ENCODE data around the gene CPTP. TPM values are rescaled to one million over a fixed set of nuclear protein-coding genes. Genes with fewer than 3 reads are reported as not detected.

CPTP gene
- polyA plus RNA-seq, 3 donors, result 6.4 to 7.7 (median 7.4) TPM

GRCh38 chr1:1348420-1349255 lies 24.0 kb downstream of the CPTP start:
- Mint-ChIP-seq H3K4me3 (peak overlapping the region; percentile 81 to 85), H3K9me3 (peaks cover 0 to 6% (median 0%) of the 10 kb centered on the region in 7 donors), H3K4me1 (peaks cover 16% of the 10 kb centered on the region), H3K36me3 (peaks cover 0 to 5% of the 10 kb centered on the region in 2 donors), H3K27ac (peak overlapping the region in 4 of 7 donors; percentile 35 to 89 (median 76)), H3K27me3 (ENCODE audit: low read depth in 3 of 3) (peaks cover 22 to 35% (median 25%) of the 10 kb centered on the region in 3 donors)
- Histone ChIP-seq H3K36me3 (replicated peaks in 1 of 2; ENCODE audit: control insufficient read depth in 1 of 2, insufficient read depth in 2 of 2, low read length in 2 of 2) (no peaks in the 10 kb centered on the region), H3K79me2 (ENCODE audit: insufficient read depth, low read length) (peaks cover 28% of the 10 kb centered on the region), H3K27ac (ENCODE audit: low read depth in 1 of 2, low read length in 2 of 2) (no peak overlapping the region), H4K20me1 (ENCODE audit: insufficient read depth, low read length) (peaks cover 32% of the 10 kb centered on the region), H3K4me1 (ENCODE audit: control insufficient read depth in 1 of 2, insufficient read depth in 2 of 2, low read length in 2 of 2) (peaks cover 11 to 17% of the 10 kb centered on the region in 2 donors), H3K9me3 (replicated peaks in 1 of 2; ENCODE audit: control insufficient read depth in 1 of 2, insufficient read depth in 1 of 2, low read length in 2 of 2) (no peaks in the 10 kb centered on the region), H3K4me2 (replicated peaks; ENCODE audit: extremely low read depth, low read length, poor library complexity, severe bottlenecking) (peak overlapping the region; percentile 91), H3K4me3 (replicated peaks in 1 of 3; ENCODE audit: low read depth in 2 of 3, low read length in 3 of 3) (peak overlapping the region; percentile 44 to 76 (median 64)), H3K27me3 (ENCODE audit: control insufficient read depth in 2 of 2, insufficient read depth in 2 of 2, low read length in 2 of 2) (peaks cover 4 to 22% of the 10 kb centered on the region in 2 donors), H3K9ac (ENCODE audit: insufficient read depth, low read length, poor library complexity, severe bottlenecking) (peak overlapping the region; percentile 76), H2AFZ (ENCODE audit: insufficient read depth, low read depth, low read length, poor library complexity, severe bottlenecking) (peak overlapping the region; percentile 65)
- TF ChIP-seq CTCF (IDR thresholded peaks at IDR 0.05), result no peak
- WGBS (ENCODE audit: insufficient coverage), result under 1% methylated on average over 108 of the region's 109 CpGs
- DNase-seq, result peak in 1 of 3 donors; percentile 32
- intact Hi-C loops (cut with micrococcal nuclease), result no loop called here

GRCh38 chr1:1349256-1350012 lies 24.8 kb downstream of the CPTP start, which contains the start of gene DVL1:
Gene DVL1 (minus strand): TSS chr1:1349418. CDS start chr1:1349065, 353 bp downstream.
- Mint-ChIP-seq H3K4me3 (peak within 1 kb of the TSS; percentile 81 to 85), H3K36me3 (peaks cover 0 to 6% of the 10 kb centered on the region in 2 donors), H3K4me1 (peaks cover 17% of the 10 kb centered on the region), H3K27me3 (ENCODE audit: low read depth in 3 of 3) (peaks cover 29 to 43% (median 33%) of the 10 kb centered on the region in 3 donors), H3K9me3 (peaks cover 0 to 10% (median 4%) of the 10 kb centered on the region in 7 donors), H3K27ac (peak within 1 kb of the TSS in 4 of 7 donors; percentile 35 to 89 (median 76))
- under 1% methylated on average over 102 of the region's 122 CpGs for WGBS (ENCODE audit: insufficient coverage)
- H3K9me3 ChIP-seq (replicated peaks in 1 of 2; ENCODE audit: control insufficient read depth in 1 of 2, insufficient read depth in 1 of 2, low read length in 2 of 2), result no peaks in the 10 kb centered on the region
- H3K9ac ChIP-seq (ENCODE audit: insufficient read depth, low read length, poor library complexity, severe bottlenecking), result peak within 1 kb of the TSS; percentile 77
- H3K4me1 ChIP-seq (ENCODE audit: control insufficient read depth in 1 of 2, insufficient read depth in 2 of 2, low read length in 2 of 2), result peaks cover 11 to 17% of the 10 kb centered on the region in 2 donors
- peaks cover 30% of the 10 kb centered on the region for H4K20me1 ChIP-seq (ENCODE audit: insufficient read depth, low read length)
- TF ChIP-seq CTCF (IDR thresholded peaks at IDR 0.05), result peak; percentile 46
- DNase-seq, result peak; percentile 42 to 69 (median 52)
- H3K4me3 ChIP-seq (replicated peaks in 1 of 3; ENCODE audit: low read depth in 2 of 3, low read length in 3 of 3), result peak within 1 kb of the TSS; percentile 44 to 76 (median 64)
- H3K4me2 ChIP-seq (replicated peaks; ENCODE audit: extremely low read depth, low read length, poor library complexity, severe bottlenecking), result peak within 1 kb of the TSS; percentile 91
- peak within 1 kb of the TSS; percentile 90 for H2AFZ ChIP-seq (ENCODE audit: insufficient read depth, low read depth, low read length, poor library complexity, severe bottlenecking)
- peaks cover 28% of the 10 kb centered on the region for H3K79me2 ChIP-seq (ENCODE audit: insufficient read depth, low read length)
- H3K27me3 ChIP-seq (ENCODE audit: control insufficient read depth in 2 of 2, insufficient read depth in 2 of 2, low read length in 2 of 2), result peaks cover 11 to 30% of the 10 kb centered on the region in 2 donors
- intact Hi-C loops (cut with micrococcal nuclease), result no loop called here
- peak within 1 kb of the TSS in 1 of 2 donors; percentile 62 for H3K27ac ChIP-seq (ENCODE audit: low read depth in 1 of 2, low read length in 2 of 2)
- no peaks in the 10 kb centered on the region for H3K36me3 ChIP-seq (replicated peaks in 1 of 2; ENCODE audit: control insufficient read depth in 1 of 2, insufficient read depth in 2 of 2, low read length in 2 of 2)
